Measurements from ENCODE around the gene PMIS2. TPM values are rescaled to one million over a fixed set of nuclear protein-coding genes. Genes with fewer than 3 reads are reported as not detected.

PMIS2 gene
- total and polyA plus RNA-seq, 5 donors from 2014 or later: not detected

GRCh38 chr19:35612559-35613321 is 26.8 kb downstream of the PMIS2 start, which contains the start of gene HAUS5:
Gene HAUS5, plus strand, starts transcription at chr19:35612735. Its CDS starts 60 bp downstream, at chr19:35612795.
- Histone ChIP-seq H3K4me1 (ENCODE audit: control insufficient read depth, insufficient read depth, low read length, poor library complexity, severe bottlenecking) (peaks cover 33% of the 10 kb centered on the region), H3K27me3 (ENCODE audit: control insufficient read depth, insufficient read depth, low read length) (no peaks in the 10 kb centered on the region), H3K4me3 (ENCODE audit: low read depth, low read length) (peak within 1 kb of the TSS; percentile 79), H3K36me3 (ENCODE audit: control insufficient read depth, insufficient read depth, low read length) (peaks cover 8% of the 10 kb centered on the region), H3K9me3 (ENCODE audit: control insufficient read depth in 2 of 2, low read length in 2 of 2) (peaks cover 0 to under 1% of the 10 kb centered on the region in 2 experiments), H3K27ac (ENCODE audit: insufficient read depth, low read length, poor library complexity, severe bottlenecking) (peak within 1 kb of the TSS; percentile 77)
- DNase-seq: peak; percentile 92 to 96 (median 94)
- peaks cover 8% of the 10 kb centered on the region for H3K36me3 Mint-ChIP-seq
- H3K9me3 Mint-ChIP-seq: peaks cover 0 to 7% (median 0%) of the 10 kb centered on the region in 7 donors
- no peaks in the 10 kb centered on the region for H3K27me3 Mint-ChIP-seq
- H3K4me3 Mint-ChIP-seq: peak within 1 kb of the TSS; percentile 84 to 94 (median 90)
- peaks cover 12 to 51% (median 26%) of the 10 kb centered on the region in 4 donors for H3K4me1 Mint-ChIP-seq
- peak; percentile 86 to 87 for ATAC-seq (ENCODE audit: low read depth in 2 of 2)
- H3K27ac Mint-ChIP-seq: peak within 1 kb of the TSS; percentile 92 to 96 (median 93)

- Histone ChIP-seq H3K36me3 (ENCODE audit: control insufficient read depth, insufficient read depth, low read length) (peaks cover 9% of the 10 kb centered on the region), H3K4me3 (ENCODE audit: low read depth, low read length) (no peak overlapping the region), H3K27ac (ENCODE audit: insufficient read depth, low read length, poor library complexity, severe bottlenecking) (peak overlapping the region; percentile 77), H3K27me3 (ENCODE audit: control insufficient read depth, insufficient read depth, low read length) (no peaks in the 10 kb centered on the region), H3K4me1 (ENCODE audit: control insufficient read depth, insufficient read depth, low read length, poor library complexity, severe bottlenecking) (peaks cover 33% of the 10 kb centered on the region), H3K9me3 (ENCODE audit: control insufficient read depth in 2 of 2, low read length in 2 of 2) (no peaks in the 10 kb centered on the region)
- Mint-ChIP-seq H3K4me3 (peak overlapping the region; percentile 66 to 91 (median 87)), H3K4me1 (peaks cover 8 to 49% (median 23%) of the 10 kb centered on the region in 4 donors), H3K9me3 (peaks cover 0 to 2% (median 0%) of the 10 kb centered on the region in 7 donors), H3K36me3 (peaks cover 8% of the 10 kb centered on the region), H3K27ac (peak overlapping the region; percentile 86 to 96 (median 92)), H3K27me3 (no peaks in the 10 kb centered on the region)
- ATAC-seq (ENCODE audit: low read depth in 2 of 2) (no peak), DNase-seq (no peak)
Observed at GRCh38 chr19:35613574-35613973, 27.6 kb downstream of the PMIS2 start.

GRCh38 chr19:35615036-35615435 is 29.1 kb downstream of the PMIS2 start:
- peaks cover 25% of the 10 kb centered on the region for H3K4me1 ChIP-seq (ENCODE audit: control insufficient read depth, insufficient read depth, low read length, poor library complexity, severe bottlenecking)
- peaks cover 9% of the 10 kb centered on the region for H3K36me3 ChIP-seq (ENCODE audit: control insufficient read depth, insufficient read depth, low read length)
- Mint-ChIP-seq H3K9me3 (no peaks in the 10 kb centered on the region), H3K4me1 (peaks cover 0 to 35% (median 15%) of the 10 kb centered on the region in 4 donors), H3K4me3 (peak overlapping the region in 1 of 4 donors; percentile 49), H3K27ac (peak overlapping the region in 2 of 3 donors; percentile 42 to 55), H3K36me3 (peaks cover 8% of the 10 kb centered on the region), H3K27me3 (no peaks in the 10 kb centered on the region)
- no peak overlapping the region for H3K27ac ChIP-seq (ENCODE audit: insufficient read depth, low read length, poor library complexity, severe bottlenecking)
- no peaks in the 10 kb centered on the region for H3K9me3 ChIP-seq (ENCODE audit: control insufficient read depth in 2 of 2, low read length in 2 of 2)
- ATAC-seq (ENCODE audit: low read depth in 2 of 2) (no peak), DNase-seq (no peak)
- no peak overlapping the region for H3K4me3 ChIP-seq (ENCODE audit: low read depth, low read length)
- H3K27me3 ChIP-seq (ENCODE audit: control insufficient read depth, insufficient read depth, low read length): no peaks in the 10 kb centered on the region

- peaks cover 17% of the 10 kb centered on the region for H3K36me3 Mint-ChIP-seq
- H3K4me3 Mint-ChIP-seq: no peak overlapping the region
- Histone ChIP-seq H3K27me3 (ENCODE audit: control insufficient read depth, insufficient read depth, low read length) (no peaks in the 10 kb centered on the region), H3K4me1 (ENCODE audit: control insufficient read depth, insufficient read depth, low read length, poor library complexity, severe bottlenecking) (no peaks in the 10 kb centered on the region), H3K27ac (ENCODE audit: insufficient read depth, low read length, poor library complexity, severe bottlenecking) (no peak overlapping the region), H3K9me3 (ENCODE audit: control insufficient read depth in 2 of 2, low read length in 2 of 2) (no peaks in the 10 kb centered on the region), H3K36me3 (ENCODE audit: control insufficient read depth, insufficient read depth, low read length) (peaks cover 20% of the 10 kb centered on the region), H3K4me3 (ENCODE audit: low read depth, low read length) (no peak overlapping the region)
- peaks cover 0 to 5% (median 3%) of the 10 kb centered on the region in 4 donors for H3K4me1 Mint-ChIP-seq
- ATAC-seq (ENCODE audit: low read depth in 2 of 2) (no peak), DNase-seq (no peak)
- H3K27me3 Mint-ChIP-seq: no peaks in the 10 kb centered on the region
- H3K27ac Mint-ChIP-seq: peak overlapping the region in 1 of 3 donors; percentile 20
- no peaks in the 10 kb centered on the region for H3K9me3 Mint-ChIP-seq
Observed at GRCh38 chr19:35618857-35619256, 32.9 kb downstream of the PMIS2 start.

GRCh38 chr19:35619290-35619923 is 33.4 kb downstream of the PMIS2 start:
- Histone ChIP-seq H3K4me3 (ENCODE audit: low read depth, low read length) (no peak overlapping the region), H3K9me3 (ENCODE audit: control insufficient read depth in 2 of 2, low read length in 2 of 2) (no peaks in the 10 kb centered on the region), H3K4me1 (ENCODE audit: control insufficient read depth, insufficient read depth, low read length, poor library complexity, severe bottlenecking) (no peaks in the 10 kb centered on the region), H3K36me3 (ENCODE audit: control insufficient read depth, insufficient read depth, low read length) (peaks cover 20% of the 10 kb centered on the region), H3K27ac (ENCODE audit: insufficient read depth, low read length, poor library complexity, severe bottlenecking) (no peak overlapping the region), H3K27me3 (ENCODE audit: control insufficient read depth, insufficient read depth, low read length) (no peaks in the 10 kb centered on the region)
- no peak overlapping the region for H3K4me3 Mint-ChIP-seq
- ATAC-seq (ENCODE audit: low read depth in 2 of 2) (no peak), DNase-seq (no peak)
- no peaks in the 10 kb centered on the region for H3K9me3 Mint-ChIP-seq
- peak overlapping the region in 1 of 3 donors; percentile 20 for H3K27ac Mint-ChIP-seq
- H3K27me3 Mint-ChIP-seq: no peaks in the 10 kb centered on the region
- H3K36me3 Mint-ChIP-seq: peaks cover 17% of the 10 kb centered on the region
- peaks cover 0 to 4% (median 2%) of the 10 kb centered on the region in 4 donors for H3K4me1 Mint-ChIP-seq

- peaks cover 20% of the 10 kb centered on the region for H3K36me3 Mint-ChIP-seq
- H3K9me3 Mint-ChIP-seq: no peaks in the 10 kb centered on the region
- H3K36me3 ChIP-seq (ENCODE audit: control insufficient read depth, insufficient read depth, low read length): peaks cover 18% of the 10 kb centered on the region
- no peaks in the 10 kb centered on the region for H3K9me3 ChIP-seq (ENCODE audit: control insufficient read depth in 2 of 2, low read length in 2 of 2)
- no peak overlapping the region for H3K4me3 Mint-ChIP-seq
- no peaks in the 10 kb centered on the region for H3K27me3 ChIP-seq (ENCODE audit: control insufficient read depth, insufficient read depth, low read length)
- H3K4me3 ChIP-seq (ENCODE audit: low read depth, low read length): no peak overlapping the region
- H3K4me1 ChIP-seq (ENCODE audit: control insufficient read depth, insufficient read depth, low read length, poor library complexity, severe bottlenecking): no peaks in the 10 kb centered on the region
- no peak overlapping the region for H3K27ac Mint-ChIP-seq
- H3K27ac ChIP-seq (ENCODE audit: insufficient read depth, low read length, poor library complexity, severe bottlenecking): no peak overlapping the region
- peaks cover 0 to 4% (median 1%) of the 10 kb centered on the region in 4 donors for H3K4me1 Mint-ChIP-seq
- no peak for ATAC-seq (ENCODE audit: low read depth in 2 of 2)
- DNase-seq: no peak
- H3K27me3 Mint-ChIP-seq: no peaks in the 10 kb centered on the region
Observed at GRCh38 chr19:35620001-35620400, 34.0 kb downstream of the PMIS2 start.

GRCh38 chr19:35621708-35622107 is 35.7 kb downstream of the PMIS2 start:
- Histone ChIP-seq H3K4me1 (ENCODE audit: control insufficient read depth, insufficient read depth, low read length, poor library complexity, severe bottlenecking) (no peaks in the 10 kb centered on the region), H3K27me3 (ENCODE audit: control insufficient read depth, insufficient read depth, low read length) (no peaks in the 10 kb centered on the region), H3K9me3 (ENCODE audit: control insufficient read depth in 2 of 2, low read length in 2 of 2) (no peaks in the 10 kb centered on the region), H3K27ac (ENCODE audit: insufficient read depth, low read length, poor library complexity, severe bottlenecking) (no peak overlapping the region), H3K36me3 (ENCODE audit: control insufficient read depth, insufficient read depth, low read length) (peaks cover 15% of the 10 kb centered on the region), H3K4me3 (ENCODE audit: low read depth, low read length) (no peak overlapping the region)
- Mint-ChIP-seq H3K4me1 (peaks cover 0 to 2% (median 0%) of the 10 kb centered on the region in 4 donors), H3K4me3 (no peak overlapping the region), H3K27me3 (no peaks in the 10 kb centered on the region), H3K27ac (peak overlapping the region in 1 of 3 donors; percentile 77), H3K36me3 (peaks cover 12% of the 10 kb centered on the region), H3K9me3 (peaks cover 0 to 1% (median 0%) of the 10 kb centered on the region in 7 donors)
- ATAC-seq (ENCODE audit: low read depth in 2 of 2): no peak
- no peak for DNase-seq
